A549 (cell line): Measurements from ENCODE around the gene FAM20C. TPM values are rescaled to one million over a fixed set of nuclear protein-coding genes. Genes with fewer than 3 reads are reported as not detected.
"Not testable (repeated sequence)": the region's sequence is repeated elsewhere in the genome, so short reads cannot be mapped to it uniquely, and the experiment has no call there.

Source experiments
- ATAC-seq, 2 experiments: fragments of 200-7000 bp in 1 of 2; fragments of >200 bp in 1 of 2; cut with Nextera tagmentation in 1 of 2; cut with Tn5 transposase in 1 of 2; 3 replicates each; pipeline versions ENCODE4 v1.8.0 to v1.9.1; 2018 to 2020; ENCODE audit warnings: mild to moderate bottlenecking in 1 of 2, moderate library complexity in 1 of 2
- CTCF ChIA-PET: fragments of 300-600 bp; sonication (Branson Sonifier 250); formaldehyde crosslinking; extraction: SDS; loops from one replicate; lab custom pipeline; 2021; ENCODE audit warnings: antibody characterized with exemption, inconsistent platforms; lab: Yijun Ruan, JAX
- POLR2A ChIA-PET: fragments of 350-600 bp; formaldehyde crosslinking; extraction: SDS; loops from one replicate; lab custom pipeline; 2021; ENCODE audit warnings: antibody characterized with exemption, inconsistent platforms; lab: Yijun Ruan, JAX
- DNase-seq, 2 experiments: peaks; one replicate each; pipeline versions ENCODE4 v3.0.0 to v3.0.0-alpha.2; 2011 to 2016; ENCODE audit warnings: low read depth in 1 of 2, low spot score in 1 of 2
- FAIRE-seq: peaks from 2 replicates; lab custom pipeline; 2011; peaks lifted over from hg19 to GRCh38; lab: Jason Lieb, UNC
- H3K27ac ChIP-seq, 2 experiments: fragments of >200 bp; sonication (Bioruptor Twin); formaldehyde crosslinking; 3 replicates each; pipeline ENCODE4 v1.5.1; 2016 to 2017
- H3K4me1 ChIP-seq: fragments of >200 bp; sonication (Bioruptor Twin); formaldehyde crosslinking; 3 replicates; pipeline ENCODE4 v1.6.1; 2016
- H3K4me2 ChIP-seq: fragments of >200 bp; sonication (Bioruptor Twin); formaldehyde crosslinking; 3 replicates; pipeline ENCODE4 v1.6.1; 2016
- H3K4me3 ChIP-seq: fragments of >200 bp; sonication (Bioruptor Twin); formaldehyde crosslinking; 3 replicates; pipeline ENCODE4 v1.5.1; 2016
- H3K9me3 ChIP-seq: fragments of >200 bp; sonication (Bioruptor Twin); formaldehyde crosslinking; 3 replicates; pipeline ENCODE4 v1.6.1; 2016
- BHLHE40 ChIP-seq: IDR thresholded peaks from 2 replicates; pipeline ENCODE4 v1.6.1; 2012; ENCODE audit warnings: low read depth, low read length, inconsistent platforms
- CBX2 ChIP-seq: fragments of 200-600 bp; sonication (generic); IDR thresholded peaks from 2 replicates; pipeline ENCODE4 v1.6.1; 2016; ENCODE audit warnings: low read depth, mild to moderate bottlenecking, borderline replicate concordance
- CBX8 ChIP-seq: fragments of 200-600 bp; sonication (generic); IDR thresholded peaks from 2 replicates; pipeline ENCODE4 v1.6.1; 2016
- CEBPB ChIP-seq, 2 experiments: fragments of >200 bp in 1 of 2; sonication (Bioruptor Twin) in 1 of 2; formaldehyde crosslinking in 1 of 2; IDR thresholded peaks; 2 replicates each; pipeline ENCODE4 v1.6.1; 2012 to 2016
- CTCF ChIP-seq: fragments of >200 bp; sonication (Bioruptor Twin); formaldehyde crosslinking; IDR thresholded peaks from 3 replicates; pipeline ENCODE4 v1.5.1; 2016
- EHF ChIP-seq: fragments of 250-450 bp; sonication (Bioruptor Pico); IDR thresholded peaks from 2 replicates; pipeline ENCODE4 v1.5.0; 2020; ENCODE audit warnings: mild to moderate bottlenecking
- EP300 ChIP-seq, 2 experiments: fragments of >200 bp; sonication (Bioruptor Twin); formaldehyde crosslinking; IDR thresholded peaks; 2 replicates in 1 of 2; 3 replicates in 1 of 2; pipeline ENCODE4 v1.6.1; 2016 to 2017
- FOXS1 ChIP-seq: fragments of 250-450 bp; sonication (Bioruptor Pico); IDR thresholded peaks from 2 replicates; pipeline ENCODE4 v1.5.0; 2020; ENCODE audit warnings: mild to moderate bottlenecking, moderate library complexity
- HOXB13 ChIP-seq: fragments of 250-450 bp; sonication (Bioruptor Pico); IDR thresholded peaks from 2 replicates; pipeline ENCODE4 v1.5.0; 2020; ENCODE audit warnings: low read depth, mild to moderate bottlenecking, moderate library complexity
- MAX ChIP-seq: IDR thresholded peaks from 2 replicates; pipeline ENCODE4 v1.6.1; 2012
- NR3C1 ChIP-seq: fragments of >200 bp; sonication (Bioruptor Twin); formaldehyde crosslinking; IDR thresholded peaks from 3 replicates; pipeline ENCODE4 v1.6.1; 2017
- POLR2AphosphoS2 ChIP-seq: conservative IDR thresholded peaks from 2 replicates; pipeline ENCODE4 v1.6.1; 2012; ENCODE audit warnings: low read length, improper control_type of control experiment, inconsistent platforms
- ZC3H11A ChIP-seq: fragments of 450-650 bp; IDR thresholded peaks from 2 replicates; pipeline ENCODE4 v1.6.1; 2014; ENCODE audit warnings: antibody characterized with exemption, mild to moderate bottlenecking
- ZNF302 ChIP-seq: fragments of 250-450 bp; sonication (Bioruptor Pico); IDR thresholded peaks from 2 replicates; pipeline ENCODE4 v1.9.0; 2021; ENCODE audit warnings: inconsistent platforms, mild to moderate bottlenecking, moderate library complexity
- WGBS: methylation state at CpG from one replicate; pipeline ENCODE4 v1.1.6; 2017; ENCODE audit errors: missing lambda C conversion rate; 5-methylcytosine and 5-hydroxymethylcytosine counted together
- polyA plus RNA-seq, 4 experiments: library from polyadenylated mRNA; depleted of rRNA in 3 of 4; stranded (reverse); fragments of >200 nt; fragmentation: RNase III in 1 of 4; extraction: RNeasy Plus Mini Kit Qiagen cat#74134 plus additional on column Dnase treatment in 1 of 4; gene quantifications; 2 replicates in 3 of 4; 3 replicates in 1 of 4; pipeline ENCODE4 v1.2.3, GENCODE V29; 2011 to 2017

FAM20C gene
- polyA plus RNA-seq, 2 of the 4 experiments (the other 2 are of a cell fraction), result 5.6 to 20.3 TPM

DNA sequence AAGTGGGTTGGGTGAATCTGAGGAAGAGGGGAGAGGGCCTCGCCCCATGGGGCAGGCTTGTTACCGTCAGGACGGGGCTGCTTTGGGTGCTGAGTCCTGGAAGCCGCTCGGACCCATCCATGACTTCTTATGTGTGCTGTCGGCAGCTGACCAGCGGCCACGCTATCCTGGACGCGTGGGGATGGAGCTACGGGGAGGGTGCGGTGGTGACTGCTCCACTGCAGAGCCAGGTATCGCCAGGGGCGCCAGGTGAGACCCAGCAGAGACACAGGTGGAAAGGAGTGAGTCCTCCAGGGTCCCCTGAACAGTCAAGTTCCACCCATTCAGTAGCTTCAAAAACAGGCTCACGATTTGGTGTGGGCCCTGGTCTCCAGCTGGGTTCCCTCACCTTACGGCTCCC, 10.6 kb upstream of the FAM20C start (continued):
- no peak for TF ChIP-seq CEBPB (IDR thresholded peaks at IDR 0.05)

DNA sequence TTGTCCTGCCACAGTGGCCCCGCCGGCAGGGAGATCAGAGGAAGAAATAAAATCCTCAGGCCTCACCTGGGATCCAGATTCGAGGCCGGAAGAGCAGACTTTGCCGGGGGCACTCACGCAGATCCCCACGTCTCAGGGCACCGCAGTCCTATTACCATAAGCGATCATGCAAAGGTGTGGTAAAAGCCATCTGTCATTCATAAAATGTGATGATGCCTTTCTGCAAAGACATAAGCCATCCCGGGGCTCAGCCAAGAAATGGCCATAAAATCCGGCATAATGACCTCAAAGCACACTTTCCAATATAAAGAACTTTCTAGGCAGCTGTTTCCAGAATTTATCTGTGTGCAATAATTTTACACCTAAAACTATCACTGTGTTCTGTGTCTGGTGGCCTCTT, 9.9 kb upstream of the FAM20C start:
- H3K9me3 ChIP-seq, POLR2A ChIA-PET, H3K27ac ChIP-seq, DNase-seq, H3K4me1 ChIP-seq, FAIRE-seq, H3K4me2 ChIP-seq, H3K4me3 ChIP-seq, ATAC-seq: not testable (repeated sequence)
- CTCF ChIA-PET, result interaction anchor here (1.2 kb wide), 1 partner anchor 18 kb away, joined by 4 read pairs; no protein-coding TSS in a partner anchor
- 85% methylated on average over 6 of the region's 11 CpGs for WGBS

GRCh38 chr7:183496-184292, 8.7 kb upstream of the FAM20C start:
- CTCF ChIA-PET, result interaction anchor here (1.2 kb wide), 1 partner anchor 17 kb away, joined by 4 read pairs; no protein-coding TSS in a partner anchor
- FAIRE-seq, result no peak

GRCh38 chr7:184294-185264, 7.8 kb upstream of the FAM20C start:
- no peak overlapping the region for H3K4me2 ChIP-seq
- no peak overlapping the region for H3K4me3 ChIP-seq
- ATAC-seq (no peak), FAIRE-seq (no peak), DNase-seq (no peak)
- ChIA-PET CTCF (no interaction called here), POLR2A (no interaction called here)
- no peak overlapping the region for H3K27ac ChIP-seq
- no peaks in the 10 kb centered on the region for H3K9me3 ChIP-seq
- H3K4me1 ChIP-seq, result no peaks in the 10 kb centered on the region
- WGBS, result 77% methylated on average over 15 of the region's 27 CpGs
- no peak for TF ChIP-seq ZNF302 (CRISPR knock-in tag)
- TF ChIP-seq CTCF, result no peak
- no peak for TF ChIP-seq BHLHE40
- no peak for TF ChIP-seq CBX2
- TF ChIP-seq HOXB13 (CRISPR knock-in tag), result no peak
- TF ChIP-seq NR3C1, result no peak
- TF ChIP-seq EP300 (IDR thresholded peaks at IDR 0.05), result no peak
- no peak for TF ChIP-seq EHF (CRISPR knock-in tag)
- TF ChIP-seq ZC3H11A, result no peak
- no peak for TF ChIP-seq CBX8
- no peak for TF ChIP-seq POLR2AphosphoS2

More at GRCh38 chr7:183496-184292, 8.7 kb upstream of the FAM20C start:
- no peak for TF ChIP-seq MAX
- TF ChIP-seq HOXB13 (CRISPR knock-in tag), result no peak
- no peak for TF ChIP-seq FOXS1 (CRISPR knock-in tag)
- no peaks in the 10 kb centered on the region for H3K4me1 ChIP-seq
- 72% methylated on average over 28 of the region's 30 CpGs for WGBS
- DNase-seq, result no peak
- no peaks in the 10 kb centered on the region for H3K9me3 ChIP-seq
- no peak for ATAC-seq
- POLR2A ChIA-PET, result no interaction called here
- no peak overlapping the region for H3K4me3 ChIP-seq
- no peak overlapping the region for H3K27ac ChIP-seq
- no peak overlapping the region for H3K4me2 ChIP-seq
